Stomach (tissue), 4 donors: ENCODE results near the gene FIGNL1.

Experiments
- POLR2AphosphoS5 ChIP-seq, 3 donors: sonication (generic); formaldehyde crosslinking; IDR thresholded peaks; one replicate each; pipeline ENCODE4 v1.6.1; 2016; ENCODE audit warnings: antibody characterized with exemption in 3 of 3
- TF ChIP-seq, protein P1 (sequence below), 7 experiments: fragments of 450-650 bp in 4 of 7; fragments of 200-600 bp in 3 of 7; sonication (generic) in 3 of 7; IDR thresholded peaks; one replicate each; pipeline ENCODE4 v1.5.1; 2016 to 2019; ENCODE audit warnings: antibody characterized with exemption in 7 of 7, control low read depth in 2 of 7, mild to moderate bottlenecking in 1 of 7

DNA sequence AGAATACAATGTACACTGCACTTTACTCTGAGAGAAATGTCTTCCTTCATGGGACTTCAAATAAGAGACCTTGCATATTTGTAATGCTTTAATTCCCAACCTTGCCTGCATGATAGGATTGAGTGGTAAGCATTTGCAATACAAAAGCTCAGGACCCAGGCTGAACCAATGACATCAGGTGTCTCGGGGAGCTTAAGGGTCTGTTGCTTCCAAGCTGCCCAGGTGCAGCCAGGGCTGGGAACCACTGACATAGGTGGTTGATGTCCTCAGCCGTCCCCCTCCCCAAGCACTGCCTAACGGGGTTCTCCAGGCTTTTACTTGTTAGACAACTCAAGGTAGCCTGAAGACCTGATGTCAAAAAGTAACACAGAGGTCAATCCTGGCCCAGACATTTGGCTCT lies 29.1 kb downstream of the FIGNL1 start:
- TF ChIP-seq, protein P1, sequence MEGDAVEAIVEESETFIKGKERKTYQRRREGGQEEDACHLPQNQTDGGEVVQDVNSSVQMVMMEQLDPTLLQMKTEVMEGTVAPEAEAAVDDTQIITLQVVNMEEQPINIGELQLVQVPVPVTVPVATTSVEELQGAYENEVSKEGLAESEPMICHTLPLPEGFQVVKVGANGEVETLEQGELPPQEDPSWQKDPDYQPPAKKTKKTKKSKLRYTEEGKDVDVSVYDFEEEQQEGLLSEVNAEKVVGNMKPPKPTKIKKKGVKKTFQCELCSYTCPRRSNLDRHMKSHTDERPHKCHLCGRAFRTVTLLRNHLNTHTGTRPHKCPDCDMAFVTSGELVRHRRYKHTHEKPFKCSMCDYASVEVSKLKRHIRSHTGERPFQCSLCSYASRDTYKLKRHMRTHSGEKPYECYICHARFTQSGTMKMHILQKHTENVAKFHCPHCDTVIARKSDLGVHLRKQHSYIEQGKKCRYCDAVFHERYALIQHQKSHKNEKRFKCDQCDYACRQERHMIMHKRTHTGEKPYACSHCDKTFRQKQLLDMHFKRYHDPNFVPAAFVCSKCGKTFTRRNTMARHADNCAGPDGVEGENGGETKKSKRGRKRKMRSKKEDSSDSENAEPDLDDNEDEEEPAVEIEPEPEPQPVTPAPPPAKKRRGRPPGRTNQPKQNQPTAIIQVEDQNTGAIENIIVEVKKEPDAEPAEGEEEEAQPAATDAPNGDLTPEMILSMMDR (IDR thresholded peaks at IDR 0.05): no peak
- no peak for TF ChIP-seq POLR2AphosphoS5 (IDR thresholded peaks at IDR 0.05)
